AML-193 (cell line): Measurements from ENCODE around the gene SHISAL1.
"Not testable (repeated sequence)": the region's sequence is repeated elsewhere in the genome, so short reads cannot be mapped to it uniquely, and the experiment has no call there.

ENCODE experiments used
- DNase-seq, 2 experiments: peaks; one replicate each; lab custom pipeline; 2025; lab: John Stamatoyannopoulos, UW

The SHISAL1 gene

DNA sequence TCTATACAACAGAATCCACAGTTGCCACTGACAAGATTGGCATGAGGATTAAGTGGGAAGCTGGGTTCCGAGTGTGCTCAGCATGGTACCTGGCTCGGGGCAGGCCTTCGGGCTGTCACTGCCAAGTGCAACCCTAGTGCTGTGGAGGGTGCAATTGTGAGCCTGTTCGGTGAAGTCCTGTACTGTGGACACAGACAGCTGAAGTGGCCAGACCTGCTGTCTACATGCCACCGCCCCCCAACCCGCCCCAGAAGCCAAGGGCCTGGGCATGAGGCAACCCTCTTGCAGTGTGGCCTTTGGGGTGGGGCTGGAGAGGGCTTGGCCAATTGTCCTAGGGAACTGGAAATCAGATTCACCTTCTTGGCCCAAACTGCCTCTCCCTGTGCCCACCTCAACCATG is 15.6 kb upstream of the SHISAL1 start:
- DNase-seq = no peak

- no peak for DNase-seq
Observed at GRCh38 chr22:44326491-44326885, 13.7 kb upstream of the SHISAL1 start.

DNA sequence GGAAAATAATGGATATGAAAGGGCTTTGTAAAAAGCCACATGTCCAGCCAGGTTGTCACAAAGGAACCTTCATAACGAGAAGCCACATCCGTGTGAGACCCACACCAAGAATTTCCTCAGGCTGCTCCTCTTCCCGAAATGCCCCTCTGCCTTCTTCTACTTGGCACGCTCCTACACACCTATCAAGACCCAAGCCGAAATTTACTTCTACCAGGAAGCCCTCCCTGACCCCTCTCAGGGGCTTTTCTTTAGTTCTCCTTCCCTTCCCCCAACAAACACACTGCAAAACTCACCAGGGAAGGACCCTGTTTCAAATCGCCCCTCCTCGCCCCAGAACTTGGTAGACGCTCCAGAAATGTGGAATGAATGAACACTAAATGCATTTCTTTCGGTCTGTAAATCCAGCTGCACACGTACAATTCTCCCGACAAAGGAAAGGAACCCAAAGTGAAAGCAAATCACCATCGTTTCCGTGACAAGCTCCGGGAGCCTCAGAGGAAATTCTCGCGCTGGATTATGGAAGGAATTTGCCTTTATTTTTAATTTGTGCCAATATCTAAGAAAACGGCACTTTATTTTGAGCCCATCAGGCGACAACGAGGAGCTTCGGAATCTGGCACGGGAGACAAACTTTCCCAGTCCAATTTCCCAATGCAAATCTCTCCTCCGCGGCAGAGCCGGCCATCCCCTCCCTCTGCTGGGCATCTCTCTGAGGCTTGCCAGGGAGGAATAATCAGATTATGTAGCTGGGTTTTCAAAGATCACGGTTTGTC is 13.2 kb upstream of the SHISAL1 start:
- DNase-seq = no peak

DNA sequence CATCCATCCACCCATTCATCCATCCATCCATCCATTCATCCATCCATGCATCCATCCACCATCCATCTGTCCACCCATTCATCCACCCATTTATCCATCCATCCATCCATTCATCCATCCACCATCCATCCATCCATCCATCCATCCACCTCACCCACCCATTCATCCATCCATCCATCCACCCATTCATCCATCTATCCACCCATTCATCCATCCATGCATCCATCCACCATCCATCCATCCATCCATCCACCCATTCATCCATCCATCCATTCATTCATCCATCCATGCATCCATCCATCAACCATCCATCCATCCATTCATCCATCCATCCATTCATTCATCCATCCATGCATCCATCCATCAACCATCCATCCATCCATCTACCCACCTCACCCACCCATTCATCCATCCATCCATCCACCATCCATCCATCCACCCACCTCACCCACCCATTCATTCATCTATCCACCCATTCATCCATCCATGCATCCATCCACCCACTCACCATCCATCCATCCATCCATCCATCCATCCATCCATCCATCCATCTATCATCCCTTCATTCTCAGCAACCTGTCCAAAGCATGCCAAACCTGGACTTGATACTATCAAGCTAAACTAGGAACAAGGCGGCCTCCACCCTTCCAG is 10.5 kb upstream of the SHISAL1 start:
- not testable (repeated sequence) for DNase-seq

DNA sequence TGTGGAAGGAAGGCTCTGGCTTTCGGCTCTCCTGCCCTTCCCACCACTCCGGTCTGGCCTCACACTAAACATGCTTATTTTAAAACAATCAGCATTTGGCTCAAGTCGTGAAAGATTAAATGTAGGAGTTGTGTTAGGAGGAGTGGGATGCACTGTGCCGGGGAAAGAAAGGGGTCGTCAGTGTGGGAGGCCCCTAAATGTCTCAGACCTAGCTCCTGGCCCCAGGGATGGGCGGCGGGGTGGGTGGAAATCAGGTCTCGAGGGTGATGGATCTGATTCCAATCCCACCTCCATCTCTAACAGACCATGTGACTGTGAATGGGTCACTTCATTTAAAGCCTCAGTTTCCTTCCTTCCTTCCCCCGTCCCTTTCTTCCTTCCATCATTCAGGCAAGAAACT is 6.9 kb upstream of the SHISAL1 start:
- DNase-seq = no peak

DNA sequence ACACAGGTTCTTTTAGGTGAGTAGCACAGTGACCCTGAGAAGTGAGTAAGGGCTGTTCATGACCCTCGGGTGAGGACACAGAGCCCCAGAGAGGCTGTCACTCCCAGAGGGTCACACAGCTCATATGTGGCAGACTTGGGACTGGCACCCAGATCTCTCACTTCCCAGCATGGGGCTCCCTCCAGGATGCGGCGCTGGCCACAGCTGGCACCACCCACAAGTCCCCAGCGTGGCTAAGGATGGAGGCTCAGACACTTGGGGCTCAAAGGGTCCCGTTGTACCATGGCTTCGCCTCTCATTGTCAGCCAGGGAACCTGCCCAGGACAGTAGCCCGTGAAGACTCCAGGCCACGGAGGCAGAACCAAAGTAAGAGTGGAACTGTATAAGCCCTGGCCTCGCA is 6.0 kb upstream of the SHISAL1 start:
- DNase-seq = no peak

- DNase-seq = no peak
Observed at GRCh38 chr22:44317886-44318637, 5.3 kb upstream of the SHISAL1 start.

DNA sequence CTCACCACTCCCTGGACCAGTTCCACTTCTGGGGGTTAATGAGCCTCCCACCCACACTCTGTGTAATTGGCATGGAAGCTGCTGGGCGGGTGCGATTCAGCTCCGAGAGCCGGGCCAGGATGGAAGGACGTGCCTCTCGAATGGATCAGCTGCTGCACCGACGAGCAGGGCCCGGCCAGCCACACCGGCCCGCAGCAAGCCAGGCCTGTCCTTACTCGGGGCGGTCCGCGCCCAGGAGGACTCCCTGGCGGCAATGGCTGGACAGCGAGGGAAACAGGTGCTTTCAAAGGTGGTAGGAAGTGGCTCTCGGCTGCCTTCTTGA is 4.3 kb upstream of the SHISAL1 start:
- no peak for DNase-seq

DNA sequence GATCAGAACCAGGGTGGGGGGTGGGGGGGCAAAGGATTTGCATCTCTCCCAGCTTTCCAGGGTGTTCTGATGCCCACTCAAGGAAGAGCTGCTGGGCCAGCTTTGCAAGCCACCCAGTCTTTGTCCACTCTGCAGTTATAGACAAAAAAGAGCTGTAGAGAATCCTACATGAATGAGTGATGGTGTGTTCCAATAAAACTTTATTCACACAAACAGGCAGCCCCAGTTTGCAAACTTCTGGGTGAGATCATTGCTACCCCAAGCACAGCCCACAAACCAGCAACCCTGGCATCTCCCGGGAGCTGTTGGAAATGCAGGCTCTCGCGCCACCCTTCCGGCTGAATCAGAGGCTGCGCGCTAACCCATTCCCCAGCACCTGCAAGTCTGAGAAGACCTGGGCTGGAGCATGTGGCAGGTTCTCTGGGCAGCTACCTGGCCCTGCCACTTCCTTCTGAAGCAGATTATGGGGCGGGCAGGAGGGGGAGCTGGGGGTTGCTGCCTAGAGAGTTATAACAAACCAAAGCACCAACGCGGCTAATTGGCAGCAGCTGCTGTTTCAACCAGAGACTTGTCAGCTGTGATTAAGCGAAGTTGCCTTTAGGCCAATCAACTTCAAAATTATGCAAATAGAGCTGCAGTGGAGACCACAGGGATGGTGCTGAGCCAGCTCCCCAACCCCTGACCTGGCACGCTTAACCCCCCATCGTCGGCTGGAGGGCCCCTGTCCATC is 3.8 kb upstream of the SHISAL1 start:
- no peak for DNase-seq

DNA sequence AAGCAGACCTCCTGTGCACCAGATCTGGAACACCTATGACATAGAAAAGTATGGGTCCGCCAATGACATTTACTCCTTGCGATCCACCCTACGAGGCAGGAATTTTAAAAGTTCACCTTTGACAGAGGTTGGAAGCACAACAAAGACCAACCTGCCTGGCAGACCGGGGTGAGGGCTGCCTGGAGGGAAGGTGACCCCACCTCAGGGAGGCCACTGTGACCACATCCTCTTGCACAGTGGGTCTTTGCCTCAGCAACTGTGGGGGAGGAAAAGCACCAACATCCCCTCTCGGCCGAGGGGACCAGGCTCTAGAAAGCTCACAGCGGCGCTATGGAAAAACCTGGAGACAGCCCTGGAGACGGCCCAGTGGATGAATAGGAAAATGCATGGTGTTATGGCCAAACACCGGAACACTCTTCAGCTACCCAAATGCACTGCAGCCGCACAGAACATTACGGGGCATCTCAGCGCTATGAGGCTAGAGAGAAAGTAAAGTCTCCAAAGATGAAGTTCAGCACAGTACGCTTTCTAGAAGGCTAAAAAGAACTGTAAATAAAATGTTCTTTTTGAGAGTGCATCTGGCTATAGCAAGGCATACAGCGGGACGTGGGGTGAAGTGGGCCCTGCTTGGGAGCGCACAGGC is 1.8 kb upstream of the SHISAL1 start:
- DNase-seq = no peak

DNA sequence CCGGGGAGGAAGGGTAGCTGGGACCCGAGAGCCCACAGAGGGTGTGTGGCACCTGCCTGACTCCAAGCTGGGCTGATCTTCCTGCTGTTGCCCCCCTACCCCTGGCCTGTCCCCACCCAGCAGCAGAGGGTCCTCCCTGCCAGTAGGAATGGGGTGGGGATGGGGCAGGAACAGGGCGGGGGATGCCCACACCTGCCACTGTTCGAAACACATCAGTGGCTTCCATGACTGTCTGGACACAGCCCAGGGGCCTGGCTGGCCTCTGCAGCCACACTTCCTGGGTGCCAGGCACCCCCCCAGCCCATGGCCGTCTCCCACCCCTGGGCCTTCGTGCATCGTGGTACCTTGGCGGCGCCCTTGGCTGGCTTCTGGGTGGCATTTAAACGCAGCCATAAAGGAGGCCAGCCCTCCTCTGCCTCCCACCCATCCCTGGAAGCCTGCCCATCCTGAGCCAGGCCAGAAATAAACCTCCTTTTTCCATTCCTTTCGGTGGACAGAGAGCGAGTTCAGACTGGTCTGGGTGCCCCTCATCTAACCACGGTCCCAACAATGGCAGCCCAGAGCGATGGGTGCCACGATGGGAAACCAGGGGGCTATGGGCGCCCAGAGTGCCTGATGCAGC is 745 bp upstream of the SHISAL1 start:
- no peak for DNase-seq

- DNase-seq = no peak
Observed at GRCh38 chr22:44311855-44312170, 938 bp downstream of the SHISAL1 start.

GRCh38 chr22:44311104-44311854 is 1.5 kb downstream of the SHISAL1 start:
- no peak for DNase-seq

- no peak for DNase-seq
Observed at GRCh38 chr22:44309647-44310046, 3.1 kb downstream of the SHISAL1 start.

- DNase-seq = peak; percentile 19 to 26
Observed at GRCh38 chr22:44309137-44309536, 3.6 kb downstream of the SHISAL1 start.

GRCh38 chr22:44307509-44308169 is 5.1 kb downstream of the SHISAL1 start:
- no peak for DNase-seq

- no peak for DNase-seq
Observed at GRCh38 chr22:44305888-44306287, 6.9 kb downstream of the SHISAL1 start.

GRCh38 chr22:44305455-44305854 is 7.3 kb downstream of the SHISAL1 start:
- no peak for DNase-seq

DNA sequence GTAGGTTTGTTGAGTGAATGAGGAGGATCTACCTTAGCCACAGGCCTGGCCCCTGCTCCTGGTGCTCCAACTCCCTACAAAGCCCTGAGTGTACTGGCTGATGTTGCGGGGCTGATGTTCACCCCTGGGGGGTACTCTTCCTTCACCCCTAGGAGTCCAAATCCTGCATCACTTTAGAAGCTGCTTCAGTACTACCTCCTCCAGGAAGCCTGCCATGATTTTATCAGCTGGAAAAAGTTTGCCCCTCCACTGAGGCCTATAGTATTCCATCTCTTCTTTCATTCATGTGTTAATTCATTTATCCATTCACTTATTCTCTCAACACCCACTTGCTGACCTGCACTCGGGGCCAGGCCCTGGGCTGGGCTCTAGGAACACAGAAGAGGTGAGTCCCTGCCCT is 7.8 kb downstream of the SHISAL1 start:
- no peak for DNase-seq

GRCh38 chr22:44304354-44304753 is 8.4 kb downstream of the SHISAL1 start:
- no peak for DNase-seq
